NCI-H2107 treated with DMSO at 0.1 percent for 48 hours (cell line): Measurements from ENCODE around the gene MATN1.

Experiments
- DNase-seq: peaks from one replicate; lab custom pipeline; 2025; ENCODE audit not compliant: unreplicated experiment; lab: John Stamatoyannopoulos, UW

The MATN1 gene

DNA sequence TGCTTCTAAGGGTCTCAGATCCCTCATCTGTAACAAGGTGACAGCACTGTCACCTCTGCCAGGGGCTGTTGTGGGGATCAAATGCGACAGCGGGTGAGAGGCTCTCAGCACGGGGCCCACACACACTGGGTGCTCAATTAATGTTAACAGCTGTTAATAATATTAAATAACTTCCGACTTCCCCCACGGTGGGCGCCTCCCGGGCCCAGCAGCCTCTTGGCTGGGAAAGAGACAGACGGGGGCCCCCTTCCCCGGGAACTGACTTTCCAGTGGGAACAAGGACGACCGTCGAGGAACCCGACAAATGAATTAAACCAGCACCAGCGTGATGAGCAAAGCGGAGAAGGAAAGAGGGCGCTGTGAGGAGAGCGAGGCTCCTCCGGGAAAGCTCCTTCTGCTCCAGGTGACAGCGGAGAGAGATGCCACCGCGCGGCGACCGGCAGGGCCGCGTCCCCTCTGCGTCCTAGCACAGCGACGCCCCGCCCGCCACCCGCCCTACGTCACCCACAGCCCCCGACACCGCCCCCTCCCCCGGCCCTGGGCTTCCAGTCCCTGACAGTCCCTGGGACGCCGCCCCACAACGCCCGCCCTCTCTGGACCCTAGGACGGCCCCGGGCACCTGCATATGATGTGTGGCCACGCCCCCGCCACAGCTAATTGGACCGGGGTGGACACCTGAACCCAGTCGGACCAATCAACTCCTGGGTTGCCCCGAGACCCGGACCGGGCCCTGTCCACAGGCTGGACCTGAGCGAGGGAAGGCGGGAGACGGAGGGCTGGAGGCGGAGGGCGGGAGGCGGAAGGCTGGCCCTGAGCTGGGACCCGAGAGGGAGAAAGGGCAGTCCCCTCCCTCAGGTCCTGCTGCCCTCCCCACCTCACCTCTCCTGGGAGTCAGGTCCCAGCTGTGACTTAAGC lies 38.2 kb downstream of the MATN1 start:
- no peak for DNase-seq

DNA sequence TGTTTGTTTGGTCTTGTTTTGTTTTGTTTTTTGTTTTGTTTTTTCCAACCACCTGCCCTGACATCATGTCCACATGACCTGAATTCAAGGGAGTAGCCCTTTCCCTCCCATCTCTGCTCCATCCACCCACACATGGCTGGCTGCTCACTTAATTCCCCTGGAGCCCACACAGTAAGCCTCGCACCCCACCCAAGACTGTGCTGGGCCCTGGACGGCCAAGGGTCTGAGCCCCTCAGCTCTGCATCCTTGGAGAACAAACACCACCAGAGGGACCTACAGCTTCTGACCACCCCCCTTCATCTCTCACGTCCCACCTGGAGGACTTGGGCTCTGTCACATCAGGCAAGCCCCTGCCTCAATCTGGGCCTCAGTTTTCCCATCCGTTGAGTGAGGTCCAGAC lies 39.1 kb downstream of the MATN1 start:
- DNase-seq, result no peak

DNA sequence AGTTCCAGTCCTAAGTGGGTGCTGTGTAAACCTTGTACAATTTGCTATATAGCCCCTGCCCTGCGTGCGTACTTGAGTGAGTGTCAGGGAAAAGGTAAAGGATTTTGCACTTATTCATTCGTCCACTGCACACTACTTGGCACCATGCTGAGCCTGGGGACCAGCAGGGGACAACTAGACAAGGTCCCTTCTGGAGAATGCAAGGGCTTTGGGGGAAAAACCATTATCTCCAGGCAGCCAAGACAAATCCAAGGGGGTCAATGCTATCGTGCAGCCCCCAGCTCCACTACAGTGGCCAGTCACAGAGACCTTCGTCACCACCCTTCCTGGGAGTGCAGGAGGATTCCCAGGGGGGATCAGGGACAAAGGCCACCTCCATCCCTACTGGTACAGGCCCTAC lies 39.7 kb downstream of the MATN1 start:
- DNase-seq, result no peak

GRCh38 chr1:30682396-30683275 lies 40.7 kb downstream of the MATN1 start:
- no peak for DNase-seq

DNA sequence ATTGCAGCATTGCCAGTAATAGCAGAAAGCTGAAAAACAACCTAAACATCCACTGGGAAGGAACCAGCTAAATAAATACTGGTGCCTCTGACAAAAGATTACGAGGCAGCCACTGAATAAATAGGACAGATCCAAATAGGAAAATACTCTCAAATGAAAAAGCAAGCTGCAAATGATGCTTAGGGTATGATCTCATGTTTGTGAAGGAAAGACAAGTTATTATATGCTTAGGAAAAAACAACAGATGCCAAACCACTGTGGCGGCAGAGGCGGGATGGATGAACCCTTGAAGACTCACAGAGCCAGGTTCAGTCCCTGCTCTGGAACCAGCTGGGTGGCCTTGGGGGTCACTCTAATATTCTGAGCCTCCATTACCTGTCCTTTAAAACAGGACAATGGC lies 41.6 kb downstream of the MATN1 start:
- DNase-seq, result no peak

GRCh38 chr1:30680879-30681278 lies 42.5 kb downstream of the MATN1 start:
- DNase-seq, result no peak

- DNase-seq, result no peak
These were observed 43.0 kb downstream of the MATN1 start for GRCh38 chr1:30680429-30680828.

DNA sequence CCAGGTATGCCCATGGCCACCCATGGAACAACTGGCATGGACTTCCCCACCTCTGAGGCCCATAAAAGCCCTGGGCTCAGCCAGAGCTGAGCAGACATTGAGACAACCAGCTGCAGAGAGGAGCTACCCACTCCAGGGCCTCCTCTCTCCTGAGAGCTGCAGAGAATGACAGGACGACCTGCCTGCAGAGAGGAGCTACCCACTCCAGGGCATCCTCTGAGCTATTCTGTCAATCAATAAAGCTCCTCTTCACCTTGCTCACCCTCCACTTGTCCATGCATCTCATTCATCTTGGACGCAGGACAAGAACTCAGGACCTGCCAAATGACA lies 43.4 kb downstream of the MATN1 start:
- DNase-seq, result no peak

DNA sequence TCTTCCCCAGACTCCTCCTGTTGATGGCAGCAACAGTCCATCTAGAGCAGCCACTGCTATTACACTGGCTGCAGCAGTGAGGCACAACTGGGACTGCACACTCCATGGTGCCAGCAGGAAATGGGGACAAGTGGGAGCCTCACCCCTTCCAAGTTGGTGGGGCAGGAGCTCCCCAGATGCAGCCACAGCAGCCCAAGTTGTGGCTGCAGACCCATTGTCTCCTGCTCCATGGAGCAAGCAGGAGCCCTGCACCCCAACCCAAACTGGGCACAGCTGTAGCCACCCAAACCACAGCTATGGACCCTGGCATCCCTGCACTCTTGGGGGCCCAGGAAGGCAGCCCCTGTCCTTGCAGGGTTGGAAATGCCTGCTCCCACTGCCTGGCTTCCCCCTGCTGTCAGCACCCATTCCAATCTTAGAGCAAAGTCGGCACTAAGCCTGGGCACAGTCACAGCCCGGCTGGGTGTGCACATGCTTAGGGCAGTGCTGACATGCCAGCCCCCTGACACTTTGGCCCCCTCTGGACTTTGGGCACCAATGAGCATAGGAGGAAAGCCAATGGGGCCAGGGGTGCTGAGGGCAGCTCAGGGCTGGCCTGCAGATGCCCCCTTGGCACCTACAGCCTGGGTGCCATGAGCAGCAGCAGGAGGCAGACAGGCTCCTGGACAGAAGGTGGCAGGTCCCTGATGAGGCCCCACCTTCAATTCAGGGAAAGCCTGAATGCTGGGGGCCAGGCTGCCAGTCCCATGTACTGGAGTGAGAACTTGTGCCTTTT lies 44.0 kb downstream of the MATN1 start:
- no peak for DNase-seq

- no peak for DNase-seq
These were observed 45.2 kb downstream of the MATN1 start for GRCh38 chr1:30678209-30678608.

GRCh38 chr1:30677471-30677870 lies 45.9 kb downstream of the MATN1 start:
- no peak for DNase-seq

DNA sequence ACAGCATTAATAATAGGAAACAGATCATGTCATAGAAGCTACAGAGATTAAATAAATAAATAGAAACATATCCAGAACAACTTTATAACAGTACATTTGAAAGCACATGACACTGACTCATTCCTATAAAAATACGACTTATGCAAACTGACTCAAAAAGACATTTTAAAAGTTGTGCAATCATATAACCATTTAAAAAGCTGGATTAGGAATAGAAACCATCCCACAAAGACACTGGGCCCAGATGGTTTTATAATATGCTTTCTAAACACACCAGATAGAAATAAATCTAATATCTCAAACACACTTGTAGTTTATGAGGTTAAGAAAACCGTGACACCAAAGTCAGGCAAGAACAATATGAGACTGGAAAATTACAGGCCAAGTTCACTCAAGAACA lies 47.6 kb downstream of the MATN1 start:
- no peak for DNase-seq

GRCh38 chr1:30675289-30675688 lies 48.1 kb downstream of the MATN1 start:
- DNase-seq, result no peak

DNA sequence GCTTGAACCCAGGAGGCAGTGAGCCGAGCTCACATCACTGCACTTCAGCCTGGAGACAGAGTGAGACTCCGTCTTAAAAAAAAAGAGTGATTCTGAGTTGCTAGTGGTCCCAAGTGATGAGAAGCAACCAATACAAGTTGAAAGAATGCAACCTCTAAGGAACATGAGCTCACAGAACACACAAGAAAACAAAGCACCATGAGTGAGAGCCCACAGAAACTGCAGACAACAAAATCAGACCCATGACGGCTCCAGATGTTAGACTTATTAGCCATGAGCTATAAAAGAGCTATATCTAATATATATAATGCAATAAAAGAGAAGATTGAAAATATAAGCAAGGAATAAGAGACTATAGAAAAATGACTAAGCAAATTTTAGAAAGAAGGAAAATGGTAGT lies 50.0 kb downstream of the MATN1 start:
- DNase-seq, result no peak

GRCh38 chr1:30672661-30673060 lies 50.7 kb downstream of the MATN1 start:
- no peak for DNase-seq

DNA sequence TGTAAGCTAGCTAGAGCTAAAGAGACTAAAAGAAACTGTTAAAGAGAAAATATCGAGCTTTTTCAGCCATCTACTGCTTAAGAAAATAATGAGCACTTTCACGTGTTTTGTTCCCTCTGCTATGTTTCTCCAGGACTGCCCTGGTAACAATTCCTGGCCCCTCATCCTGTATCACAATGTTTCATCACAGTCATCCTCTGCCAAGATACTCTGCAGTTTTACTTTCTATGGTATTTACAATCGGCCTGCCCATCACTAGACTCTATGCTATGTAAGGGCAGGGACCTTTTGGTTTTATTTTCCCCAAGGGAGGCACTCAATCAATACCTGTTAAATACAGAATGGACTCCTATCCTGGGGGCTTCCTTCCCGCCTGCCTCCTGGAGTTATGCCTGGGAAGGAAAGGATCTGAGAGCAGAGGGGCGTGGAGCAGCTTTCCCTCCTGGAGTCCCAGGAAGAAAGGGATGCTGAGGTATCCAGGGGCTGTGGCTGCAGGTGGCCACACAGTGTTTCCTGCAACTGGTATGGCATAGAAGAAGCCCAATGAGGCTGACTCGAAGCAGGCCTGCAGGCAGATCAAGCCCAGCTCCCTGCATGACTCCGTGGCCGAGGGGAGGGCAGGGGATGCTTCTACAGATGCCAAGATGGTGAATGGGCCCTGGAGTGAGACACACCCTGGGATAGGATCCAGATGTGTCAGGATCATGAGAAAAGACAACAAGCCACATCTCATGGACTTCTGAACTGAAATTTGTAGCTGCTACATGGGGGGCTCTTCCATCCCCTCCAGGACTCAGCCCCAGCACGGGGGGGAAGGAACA lies 52.9 kb downstream of the MATN1 start:
- no peak for DNase-seq

- no peak for DNase-seq
These were observed 54.6 kb downstream of the MATN1 start for GRCh38 chr1:30668546-30669327.

- no peak for DNase-seq
These were observed 55.4 kb downstream of the MATN1 start for GRCh38 chr1:30668024-30668423.

- DNase-seq, result no peak
These were observed 56.6 kb downstream of the MATN1 start for GRCh38 chr1:30666756-30667273.
